ENCODE measurements around the gene CCDC27. TPM values are rescaled to one million over a fixed set of nuclear protein-coding genes. Genes with fewer than 3 reads are reported as not detected.

CCDC27 gene
- total RNA-seq, 1 experiment from 2014 or later: 0.13 TPM

DNA sequence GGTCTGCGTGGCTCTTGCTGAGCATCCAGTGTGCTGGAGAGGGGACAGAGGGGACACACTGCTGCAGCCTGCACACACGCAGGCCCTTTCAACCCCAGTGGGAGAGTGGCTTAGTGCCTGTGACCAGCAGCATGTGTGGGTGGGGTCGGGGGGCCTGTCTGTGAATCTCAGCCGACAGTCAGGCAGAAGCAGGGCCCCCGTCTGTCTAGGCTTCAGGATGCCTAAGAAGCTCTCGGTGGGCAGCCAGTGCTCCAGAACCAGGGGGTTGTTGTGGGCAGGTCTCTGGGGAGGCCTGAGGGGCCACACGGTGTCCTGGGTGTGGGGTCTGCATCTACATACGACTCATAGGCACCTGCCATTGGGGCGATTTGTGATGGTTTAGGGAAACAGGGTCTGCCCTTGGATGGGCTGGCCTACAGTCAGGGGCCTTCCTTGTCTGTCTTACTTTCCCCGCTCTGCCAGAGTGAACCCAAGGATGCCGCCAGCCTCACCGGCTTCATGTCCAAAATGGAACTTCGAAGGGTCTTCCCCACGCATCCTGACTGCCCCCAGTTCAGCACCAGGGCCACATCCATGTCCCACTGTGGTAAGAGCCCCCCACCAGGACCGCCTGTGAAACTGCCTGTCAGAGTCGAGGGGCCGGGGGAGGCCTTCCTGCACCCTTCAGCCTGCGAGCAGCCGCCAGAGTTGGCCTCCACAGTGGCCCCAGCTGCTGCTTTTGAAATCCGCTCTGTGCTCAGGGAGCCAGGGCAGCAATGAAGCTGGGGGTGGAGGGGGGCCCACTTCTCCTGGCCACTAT lies 1.6 kb downstream of the CCDC27 start (continued):
- TF ChIP-seq ZNF671 (CRISPR knock-in tag; IDR thresholded peaks at IDR 0.05): no peak

DNA sequence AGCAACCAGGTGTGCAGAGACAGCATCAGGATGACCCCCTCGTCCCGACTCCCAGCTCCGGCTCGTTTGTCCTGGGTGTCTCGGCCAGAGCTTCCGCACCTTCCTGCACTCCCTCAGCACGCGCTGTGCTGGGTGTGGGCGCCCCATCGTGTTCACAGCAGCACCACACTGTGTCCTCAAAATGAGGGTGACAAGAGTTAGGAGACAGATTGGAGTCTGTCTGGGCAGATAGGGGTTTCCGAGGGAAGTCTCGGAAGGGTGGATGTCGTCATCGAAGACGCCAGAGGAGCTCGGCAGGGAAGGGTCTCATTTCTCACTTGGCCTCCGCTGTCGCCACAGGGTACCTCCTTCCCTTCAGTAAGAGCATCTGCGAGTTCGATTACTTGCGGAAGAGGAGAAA lies 4.1 kb downstream of the CCDC27 start:
- POLR2A ChIA-PET: no interaction called here
- TF ChIP-seq ZNF219 (CRISPR knock-in tag; IDR thresholded peaks at IDR 0.05; ENCODE audit: borderline replicate concordance): no peak
- Mint-ChIP-seq H3K9me3 (peaks cover 8% of the 10 kb centered on the region), H3K4me1 (no peaks in the 10 kb centered on the region), H3K4me3 (no peak overlapping the region), H3K27ac (no peak overlapping the region), H3K27me3 (ENCODE audit: low read depth) (peaks cover 30% of the 10 kb centered on the region), H3K36me3 (no peaks in the 10 kb centered on the region)
- DNase-seq (ENCODE audit: low spot score) (no peak), ATAC-seq (no peak)
- CTCF ChIA-PET: interaction anchor here (0.7 to 2.0 kb wide), 4 partner anchors 29 to 265 kb away, joined by 4 to 7 read pairs (median 4); no protein-coding TSS in a partner anchor

DNA sequence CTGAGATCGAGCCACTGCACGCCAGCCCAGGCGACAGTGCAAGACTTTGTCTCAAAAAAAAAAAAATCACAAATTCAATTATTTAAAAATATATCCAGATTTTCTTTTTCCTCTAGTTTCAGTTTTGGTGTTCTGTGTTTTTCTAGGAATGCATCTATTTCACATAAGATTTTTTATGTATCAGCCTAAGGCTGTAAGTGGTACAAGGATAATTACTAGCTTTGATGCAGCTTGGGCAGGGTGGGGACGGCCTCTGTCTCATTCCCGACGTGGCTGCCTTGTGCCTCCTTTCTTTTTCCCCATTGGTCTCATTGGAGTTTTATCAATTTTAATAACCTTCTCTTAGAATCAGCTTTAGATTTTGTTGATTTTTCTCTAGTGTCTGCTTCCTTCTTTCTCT lies 6.9 kb downstream of the CCDC27 start:
- Mint-ChIP-seq H3K9me3 (peaks cover 8% of the 10 kb centered on the region), H3K27me3 (ENCODE audit: low read depth) (peaks cover 28% of the 10 kb centered on the region), H3K27ac (no peak overlapping the region), H3K4me1 (no peaks in the 10 kb centered on the region), H3K4me3 (no peak overlapping the region), H3K36me3 (no peaks in the 10 kb centered on the region)
- POLR2A ChIA-PET: no interaction called here
- CTCF ChIA-PET: interaction anchor here (1.1 to 2.1 kb wide), 4 partner anchors 17 to 35 kb away, joined by 3 to 10 read pairs (median 8); no protein-coding TSS in a partner anchor
- DNase-seq (ENCODE audit: low spot score) (no peak), ATAC-seq (no peak)
- TF ChIP-seq TCF7 (CRISPR knock-in tag; IDR thresholded peaks at IDR 0.05; ENCODE audit: low read depth): no peak
- no peak for TF ChIP-seq NR3C1 (CRISPR knock-in tag; conservative IDR thresholded peaks at IDR 0.05; ENCODE audit: low read depth)
- TF ChIP-seq, protein P1, sequence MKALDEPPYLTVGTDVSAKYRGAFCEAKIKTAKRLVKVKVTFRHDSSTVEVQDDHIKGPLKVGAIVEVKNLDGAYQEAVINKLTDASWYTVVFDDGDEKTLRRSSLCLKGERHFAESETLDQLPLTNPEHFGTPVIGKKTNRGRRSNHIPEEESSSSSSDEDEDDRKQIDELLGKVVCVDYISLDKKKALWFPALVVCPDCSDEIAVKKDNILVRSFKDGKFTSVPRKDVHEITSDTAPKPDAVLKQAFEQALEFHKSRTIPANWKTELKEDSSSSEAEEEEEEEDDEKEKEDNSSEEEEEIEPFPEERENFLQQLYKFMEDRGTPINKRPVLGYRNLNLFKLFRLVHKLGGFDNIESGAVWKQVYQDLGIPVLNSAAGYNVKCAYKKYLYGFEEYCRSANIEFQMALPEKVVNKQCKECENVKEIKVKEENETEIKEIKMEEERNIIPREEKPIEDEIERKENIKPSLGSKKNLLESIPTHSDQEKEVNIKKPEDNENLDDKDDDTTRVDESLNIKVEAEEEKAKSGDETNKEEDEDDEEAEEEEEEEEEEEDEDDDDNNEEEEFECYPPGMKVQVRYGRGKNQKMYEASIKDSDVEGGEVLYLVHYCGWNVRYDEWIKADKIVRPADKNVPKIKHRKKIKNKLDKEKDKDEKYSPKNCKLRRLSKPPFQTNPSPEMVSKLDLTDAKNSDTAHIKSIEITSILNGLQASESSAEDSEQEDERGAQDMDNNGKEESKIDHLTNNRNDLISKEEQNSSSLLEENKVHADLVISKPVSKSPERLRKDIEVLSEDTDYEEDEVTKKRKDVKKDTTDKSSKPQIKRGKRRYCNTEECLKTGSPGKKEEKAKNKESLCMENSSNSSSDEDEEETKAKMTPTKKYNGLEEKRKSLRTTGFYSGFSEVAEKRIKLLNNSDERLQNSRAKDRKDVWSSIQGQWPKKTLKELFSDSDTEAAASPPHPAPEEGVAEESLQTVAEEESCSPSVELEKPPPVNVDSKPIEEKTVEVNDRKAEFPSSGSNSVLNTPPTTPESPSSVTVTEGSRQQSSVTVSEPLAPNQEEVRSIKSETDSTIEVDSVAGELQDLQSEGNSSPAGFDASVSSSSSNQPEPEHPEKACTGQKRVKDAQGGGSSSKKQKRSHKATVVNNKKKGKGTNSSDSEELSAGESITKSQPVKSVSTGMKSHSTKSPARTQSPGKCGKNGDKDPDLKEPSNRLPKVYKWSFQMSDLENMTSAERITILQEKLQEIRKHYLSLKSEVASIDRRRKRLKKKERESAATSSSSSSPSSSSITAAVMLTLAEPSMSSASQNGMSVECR (CRISPR knock-in tag; IDR thresholded peaks at IDR 0.05; ENCODE audit: borderline replicate concordance): no peak
- no peak for TF ChIP-seq ZNF121 (CRISPR knock-in tag; IDR thresholded peaks at IDR 0.05)
- TF ChIP-seq, protein P2, sequence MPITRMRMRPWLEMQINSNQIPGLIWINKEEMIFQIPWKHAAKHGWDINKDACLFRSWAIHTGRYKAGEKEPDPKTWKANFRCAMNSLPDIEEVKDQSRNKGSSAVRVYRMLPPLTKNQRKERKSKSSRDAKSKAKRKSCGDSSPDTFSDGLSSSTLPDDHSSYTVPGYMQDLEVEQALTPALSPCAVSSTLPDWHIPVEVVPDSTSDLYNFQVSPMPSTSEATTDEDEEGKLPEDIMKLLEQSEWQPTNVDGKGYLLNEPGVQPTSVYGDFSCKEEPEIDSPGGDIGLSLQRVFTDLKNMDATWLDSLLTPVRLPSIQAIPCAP (CRISPR knock-in tag; IDR thresholded peaks at IDR 0.05): no peak
- TF ChIP-seq, protein P3, sequence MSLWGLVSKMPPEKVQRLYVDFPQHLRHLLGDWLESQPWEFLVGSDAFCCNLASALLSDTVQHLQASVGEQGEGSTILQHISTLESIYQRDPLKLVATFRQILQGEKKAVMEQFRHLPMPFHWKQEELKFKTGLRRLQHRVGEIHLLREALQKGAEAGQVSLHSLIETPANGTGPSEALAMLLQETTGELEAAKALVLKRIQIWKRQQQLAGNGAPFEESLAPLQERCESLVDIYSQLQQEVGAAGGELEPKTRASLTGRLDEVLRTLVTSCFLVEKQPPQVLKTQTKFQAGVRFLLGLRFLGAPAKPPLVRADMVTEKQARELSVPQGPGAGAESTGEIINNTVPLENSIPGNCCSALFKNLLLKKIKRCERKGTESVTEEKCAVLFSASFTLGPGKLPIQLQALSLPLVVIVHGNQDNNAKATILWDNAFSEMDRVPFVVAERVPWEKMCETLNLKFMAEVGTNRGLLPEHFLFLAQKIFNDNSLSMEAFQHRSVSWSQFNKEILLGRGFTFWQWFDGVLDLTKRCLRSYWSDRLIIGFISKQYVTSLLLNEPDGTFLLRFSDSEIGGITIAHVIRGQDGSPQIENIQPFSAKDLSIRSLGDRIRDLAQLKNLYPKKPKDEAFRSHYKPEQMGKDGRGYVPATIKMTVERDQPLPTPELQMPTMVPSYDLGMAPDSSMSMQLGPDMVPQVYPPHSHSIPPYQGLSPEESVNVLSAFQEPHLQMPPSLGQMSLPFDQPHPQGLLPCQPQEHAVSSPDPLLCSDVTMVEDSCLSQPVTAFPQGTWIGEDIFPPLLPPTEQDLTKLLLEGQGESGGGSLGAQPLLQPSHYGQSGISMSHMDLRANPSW (CRISPR knock-in tag; conservative IDR thresholded peaks at IDR 0.05; ENCODE audit: low read depth): no peak
- TF ChIP-seq, protein P4, sequence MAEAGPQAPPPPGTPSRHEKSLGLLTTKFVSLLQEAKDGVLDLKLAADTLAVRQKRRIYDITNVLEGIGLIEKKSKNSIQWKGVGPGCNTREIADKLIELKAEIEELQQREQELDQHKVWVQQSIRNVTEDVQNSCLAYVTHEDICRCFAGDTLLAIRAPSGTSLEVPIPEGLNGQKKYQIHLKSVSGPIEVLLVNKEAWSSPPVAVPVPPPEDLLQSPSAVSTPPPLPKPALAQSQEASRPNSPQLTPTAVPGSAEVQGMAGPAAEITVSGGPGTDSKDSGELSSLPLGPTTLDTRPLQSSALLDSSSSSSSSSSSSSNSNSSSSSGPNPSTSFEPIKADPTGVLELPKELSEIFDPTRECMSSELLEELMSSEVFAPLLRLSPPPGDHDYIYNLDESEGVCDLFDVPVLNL (CRISPR knock-in tag; IDR thresholded peaks at IDR 0.05; ENCODE audit: borderline replicate concordance, low read depth): no peak
- TF ChIP-seq, protein P5, sequence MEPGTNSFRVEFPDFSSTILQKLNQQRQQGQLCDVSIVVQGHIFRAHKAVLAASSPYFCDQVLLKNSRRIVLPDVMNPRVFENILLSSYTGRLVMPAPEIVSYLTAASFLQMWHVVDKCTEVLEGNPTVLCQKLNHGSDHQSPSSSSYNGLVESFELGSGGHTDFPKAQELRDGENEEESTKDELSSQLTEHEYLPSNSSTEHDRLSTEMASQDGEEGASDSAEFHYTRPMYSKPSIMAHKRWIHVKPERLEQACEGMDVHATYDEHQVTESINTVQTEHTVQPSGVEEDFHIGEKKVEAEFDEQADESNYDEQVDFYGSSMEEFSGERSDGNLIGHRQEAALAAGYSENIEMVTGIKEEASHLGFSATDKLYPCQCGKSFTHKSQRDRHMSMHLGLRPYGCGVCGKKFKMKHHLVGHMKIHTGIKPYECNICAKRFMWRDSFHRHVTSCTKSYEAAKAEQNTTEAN (CRISPR knock-in tag; IDR thresholded peaks at IDR 0.05): no peak
- TF ChIP-seq, protein P6, sequence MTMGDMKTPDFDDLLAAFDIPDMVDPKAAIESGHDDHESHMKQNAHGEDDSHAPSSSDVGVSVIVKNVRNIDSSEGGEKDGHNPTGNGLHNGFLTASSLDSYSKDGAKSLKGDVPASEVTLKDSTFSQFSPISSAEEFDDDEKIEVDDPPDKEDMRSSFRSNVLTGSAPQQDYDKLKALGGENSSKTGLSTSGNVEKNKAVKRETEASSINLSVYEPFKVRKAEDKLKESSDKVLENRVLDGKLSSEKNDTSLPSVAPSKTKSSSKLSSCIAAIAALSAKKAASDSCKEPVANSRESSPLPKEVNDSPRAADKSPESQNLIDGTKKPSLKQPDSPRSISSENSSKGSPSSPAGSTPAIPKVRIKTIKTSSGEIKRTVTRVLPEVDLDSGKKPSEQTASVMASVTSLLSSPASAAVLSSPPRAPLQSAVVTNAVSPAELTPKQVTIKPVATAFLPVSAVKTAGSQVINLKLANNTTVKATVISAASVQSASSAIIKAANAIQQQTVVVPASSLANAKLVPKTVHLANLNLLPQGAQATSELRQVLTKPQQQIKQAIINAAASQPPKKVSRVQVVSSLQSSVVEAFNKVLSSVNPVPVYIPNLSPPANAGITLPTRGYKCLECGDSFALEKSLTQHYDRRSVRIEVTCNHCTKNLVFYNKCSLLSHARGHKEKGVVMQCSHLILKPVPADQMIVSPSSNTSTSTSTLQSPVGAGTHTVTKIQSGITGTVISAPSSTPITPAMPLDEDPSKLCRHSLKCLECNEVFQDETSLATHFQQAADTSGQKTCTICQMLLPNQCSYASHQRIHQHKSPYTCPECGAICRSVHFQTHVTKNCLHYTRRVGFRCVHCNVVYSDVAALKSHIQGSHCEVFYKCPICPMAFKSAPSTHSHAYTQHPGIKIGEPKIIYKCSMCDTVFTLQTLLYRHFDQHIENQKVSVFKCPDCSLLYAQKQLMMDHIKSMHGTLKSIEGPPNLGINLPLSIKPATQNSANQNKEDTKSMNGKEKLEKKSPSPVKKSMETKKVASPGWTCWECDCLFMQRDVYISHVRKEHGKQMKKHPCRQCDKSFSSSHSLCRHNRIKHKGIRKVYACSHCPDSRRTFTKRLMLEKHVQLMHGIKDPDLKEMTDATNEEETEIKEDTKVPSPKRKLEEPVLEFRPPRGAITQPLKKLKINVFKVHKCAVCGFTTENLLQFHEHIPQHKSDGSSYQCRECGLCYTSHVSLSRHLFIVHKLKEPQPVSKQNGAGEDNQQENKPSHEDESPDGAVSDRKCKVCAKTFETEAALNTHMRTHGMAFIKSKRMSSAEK (CRISPR knock-in tag; IDR thresholded peaks at IDR 0.05; ENCODE audit: borderline replicate concordance): no peak
- no peak for TF ChIP-seq NR2C2 (CRISPR knock-in tag; IDR thresholded peaks at IDR 0.05)
- no peak for TF ChIP-seq NFATC4 (CRISPR knock-in tag; IDR thresholded peaks at IDR 0.05)
- TF ChIP-seq ZBTB21 (CRISPR knock-in tag; IDR thresholded peaks at IDR 0.05; ENCODE audit: borderline replicate concordance): no peak
- TF ChIP-seq, protein P7, sequence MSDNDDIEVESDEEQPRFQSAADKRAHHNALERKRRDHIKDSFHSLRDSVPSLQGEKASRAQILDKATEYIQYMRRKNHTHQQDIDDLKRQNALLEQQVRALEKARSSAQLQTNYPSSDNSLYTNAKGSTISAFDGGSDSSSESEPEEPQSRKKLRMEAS (CRISPR knock-in tag; IDR thresholded peaks at IDR 0.05): no peak
- no peak for TF ChIP-seq ESRRA (CRISPR knock-in tag; IDR thresholded peaks at IDR 0.05; ENCODE audit: borderline replicate concordance)
- TF ChIP-seq OVOL2 (CRISPR knock-in tag; IDR thresholded peaks at IDR 0.05; ENCODE audit: borderline replicate concordance): no peak
